Measurements from ENCODE around the gene BRCC3. TPM values are rescaled to one million over a fixed set of nuclear protein-coding genes. Genes with fewer than 3 reads are reported as not detected.
"Not testable (repeated sequence)": the region's sequence is repeated elsewhere in the genome, so short reads cannot be mapped to it uniquely, and the experiment has no call there.

BRCC3 gene
- total and polyA plus RNA-seq, 2 experiments from 2014 or later: 13.4 to 27.2 TPM

DNA sequence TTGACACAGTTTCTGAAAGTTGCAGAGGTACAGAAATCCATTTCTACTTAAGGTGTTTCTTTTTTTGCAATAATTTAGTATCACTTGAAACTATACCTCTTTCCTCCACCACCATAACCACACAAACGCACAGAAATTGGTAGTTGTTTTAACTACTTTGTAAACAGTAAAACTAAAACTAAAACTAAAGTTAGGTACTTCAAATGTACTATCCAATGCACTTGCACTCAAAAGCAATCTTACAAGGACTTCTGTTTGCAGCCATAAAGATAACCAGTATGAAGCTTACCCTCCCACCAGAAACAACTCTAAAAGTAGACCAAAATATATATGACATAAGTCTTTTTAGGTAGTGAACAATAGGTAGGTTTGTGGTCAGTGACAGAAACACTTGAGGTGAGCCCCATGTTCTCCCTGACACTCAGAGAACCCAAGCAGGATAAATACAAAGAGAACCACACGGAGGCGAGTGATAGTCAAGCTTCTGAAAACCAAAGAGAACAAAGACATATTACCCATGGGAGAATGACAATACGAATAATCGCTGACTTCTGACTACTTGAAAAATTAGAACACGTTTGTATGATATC is 72.7 kb downstream of the BRCC3 start:
- H3K4me2 ChIP-seq: no peak overlapping the region

DNA sequence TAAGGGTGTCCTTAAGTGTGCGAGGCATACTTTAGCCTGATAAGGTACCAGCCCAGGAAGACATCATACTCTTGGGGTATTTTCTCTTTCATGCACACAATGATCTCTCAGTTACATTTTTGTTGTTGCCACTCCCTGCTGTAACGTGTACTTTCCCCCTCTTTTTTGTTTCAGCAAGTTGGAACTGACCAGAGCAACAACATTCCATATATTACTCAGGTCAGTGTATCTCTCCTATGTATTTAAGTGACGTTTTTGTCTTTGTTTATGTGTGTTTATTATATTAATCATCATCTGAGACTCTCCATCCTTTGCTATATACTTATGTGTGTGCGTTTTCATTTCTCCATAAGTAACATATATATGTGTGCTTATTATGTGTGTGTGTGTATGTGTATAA is 73.6 kb downstream of the BRCC3 start:
- WGBS (ENCODE audit: low lambda C conversion rate, missing lambda C conversion rate): 51% methylated on average over 4 of the region's 4 CpGs
- Histone ChIP-seq H3K9me2 (replicated peaks; ENCODE audit: insufficient read depth) (no peaks in the 10 kb centered on the region), H3K27ac (no peak overlapping the region), H3K36me3 (replicated peaks; ENCODE audit: insufficient read depth, low read depth) (no peaks in the 10 kb centered on the region), H3K79me2 (no peaks in the 10 kb centered on the region), H3K9me3 (ENCODE audit: low read depth) (no peaks in the 10 kb centered on the region), H3K4me3 (no peak overlapping the region), H3K4me1 (ENCODE audit: insufficient read depth) (no peaks in the 10 kb centered on the region), H2AFZ (no peak overlapping the region), H3K4me2 (no peak overlapping the region), H3K27me3 (no peaks in the 10 kb centered on the region), H4K20me1 (ENCODE audit: insufficient read depth, poor library complexity, severe bottlenecking) (no peaks in the 10 kb centered on the region)
- no peak for DNase-seq (ENCODE audit: low spot score)
- TF ChIP-seq, protein P1, sequence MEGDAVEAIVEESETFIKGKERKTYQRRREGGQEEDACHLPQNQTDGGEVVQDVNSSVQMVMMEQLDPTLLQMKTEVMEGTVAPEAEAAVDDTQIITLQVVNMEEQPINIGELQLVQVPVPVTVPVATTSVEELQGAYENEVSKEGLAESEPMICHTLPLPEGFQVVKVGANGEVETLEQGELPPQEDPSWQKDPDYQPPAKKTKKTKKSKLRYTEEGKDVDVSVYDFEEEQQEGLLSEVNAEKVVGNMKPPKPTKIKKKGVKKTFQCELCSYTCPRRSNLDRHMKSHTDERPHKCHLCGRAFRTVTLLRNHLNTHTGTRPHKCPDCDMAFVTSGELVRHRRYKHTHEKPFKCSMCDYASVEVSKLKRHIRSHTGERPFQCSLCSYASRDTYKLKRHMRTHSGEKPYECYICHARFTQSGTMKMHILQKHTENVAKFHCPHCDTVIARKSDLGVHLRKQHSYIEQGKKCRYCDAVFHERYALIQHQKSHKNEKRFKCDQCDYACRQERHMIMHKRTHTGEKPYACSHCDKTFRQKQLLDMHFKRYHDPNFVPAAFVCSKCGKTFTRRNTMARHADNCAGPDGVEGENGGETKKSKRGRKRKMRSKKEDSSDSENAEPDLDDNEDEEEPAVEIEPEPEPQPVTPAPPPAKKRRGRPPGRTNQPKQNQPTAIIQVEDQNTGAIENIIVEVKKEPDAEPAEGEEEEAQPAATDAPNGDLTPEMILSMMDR (IDR thresholded peaks at IDR 0.05; ENCODE audit: poor library complexity): no peak
- TF ChIP-seq EZH2 (IDR thresholded peaks at IDR 0.05; ENCODE audit: borderline replicate concordance) (no peak), EZH2phosphoT487 (IDR thresholded peaks at IDR 0.05; ENCODE audit: low read depth, severe bottlenecking, unreplicated experiment) (no peak)

More for the DNA sequence above, 72.7 kb downstream of the BRCC3 start:
- Histone ChIP-seq H3K4me3 (no peak overlapping the region), H3K4me1 (ENCODE audit: insufficient read depth) (no peaks in the 10 kb centered on the region), H3K27me3 (no peaks in the 10 kb centered on the region), H4K20me1 (ENCODE audit: insufficient read depth, poor library complexity, severe bottlenecking) (no peaks in the 10 kb centered on the region), H2AFZ (no peak overlapping the region), H3K27ac (no peak overlapping the region), H3K36me3 (replicated peaks; ENCODE audit: insufficient read depth, low read depth) (no peaks in the 10 kb centered on the region), H3K9me2 (replicated peaks; ENCODE audit: insufficient read depth) (no peaks in the 10 kb centered on the region), H3K9me3 (ENCODE audit: low read depth) (no peaks in the 10 kb centered on the region), H3K79me2 (no peaks in the 10 kb centered on the region)
- 65% methylated on average over 6 of the region's 6 CpGs for WGBS (ENCODE audit: low lambda C conversion rate, missing lambda C conversion rate)
- no peak for DNase-seq (ENCODE audit: low spot score)
- TF ChIP-seq EZH2 (IDR thresholded peaks at IDR 0.05; ENCODE audit: borderline replicate concordance) (no peak), EZH2phosphoT487 (IDR thresholded peaks at IDR 0.05; ENCODE audit: low read depth, severe bottlenecking, unreplicated experiment) (no peak)
- TF ChIP-seq, protein P1 (IDR thresholded peaks at IDR 0.05; ENCODE audit: poor library complexity): no peak

DNA sequence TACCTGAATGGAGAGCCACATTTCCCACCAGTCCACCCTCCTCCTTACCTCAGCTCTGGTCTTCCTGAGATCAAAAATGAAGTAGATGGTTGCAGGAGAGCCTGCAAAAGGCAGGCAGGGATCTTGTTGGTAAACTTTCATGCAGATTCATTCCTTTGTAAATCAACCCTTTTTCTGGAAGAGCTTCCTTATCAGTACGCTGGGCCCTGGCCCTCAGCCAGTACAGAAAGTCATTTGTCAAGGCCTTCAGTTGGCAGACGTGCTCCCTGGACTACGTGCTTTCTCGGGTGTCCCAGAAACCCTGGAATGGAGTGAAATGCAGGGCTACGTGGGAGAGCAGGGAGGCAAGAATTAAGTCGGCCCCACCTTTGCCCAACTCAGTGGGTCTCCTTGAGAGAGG is 76.3 kb downstream of the BRCC3 start:
- not testable (repeated sequence) for H3K9me3 ChIP-seq (ENCODE audit: low read depth); DNase-seq (ENCODE audit: low spot score); H3K79me2 ChIP-seq; H3K4me1 ChIP-seq (ENCODE audit: insufficient read depth); H2AFZ ChIP-seq; H3K4me2 ChIP-seq; H3K4me3 ChIP-seq; H3K27ac ChIP-seq; H4K20me1 ChIP-seq (ENCODE audit: insufficient read depth, poor library complexity, severe bottlenecking); H3K36me3 ChIP-seq (replicated peaks; ENCODE audit: insufficient read depth, low read depth); H3K9me2 ChIP-seq (replicated peaks; ENCODE audit: insufficient read depth); H3K27me3 ChIP-seq
- WGBS (ENCODE audit: low lambda C conversion rate, missing lambda C conversion rate): 63% methylated on average over 4 of the region's 6 CpGs

DNA sequence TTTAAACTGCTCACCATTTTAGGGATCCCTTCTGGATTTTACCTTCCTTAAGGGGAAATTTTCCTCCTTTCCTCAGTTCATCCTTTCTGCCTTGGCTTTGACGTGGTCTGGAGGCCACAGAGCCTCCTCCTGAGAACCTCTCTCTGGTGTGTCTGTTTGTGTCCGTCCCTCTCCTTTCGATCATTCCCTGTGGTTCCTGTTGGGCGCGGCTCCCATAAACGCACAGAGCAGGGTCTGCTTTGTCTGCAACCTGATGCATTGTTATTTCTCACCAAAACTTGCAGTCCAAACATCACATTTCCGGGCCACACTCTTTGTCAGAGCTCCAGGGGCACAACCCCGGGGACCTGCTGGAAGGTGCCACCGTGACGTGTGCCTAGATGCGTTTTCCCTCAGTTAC is 76.9 kb downstream of the BRCC3 start:
- H3K9me3 ChIP-seq (ENCODE audit: low read depth); H3K79me2 ChIP-seq; H3K4me3 ChIP-seq; H3K27me3 ChIP-seq; H4K20me1 ChIP-seq (ENCODE audit: insufficient read depth, poor library complexity, severe bottlenecking); H3K36me3 ChIP-seq (replicated peaks; ENCODE audit: insufficient read depth, low read depth); H3K27ac ChIP-seq; H3K4me1 ChIP-seq (ENCODE audit: insufficient read depth); H3K9me2 ChIP-seq (replicated peaks; ENCODE audit: insufficient read depth); H3K4me2 ChIP-seq; DNase-seq (ENCODE audit: low spot score); H2AFZ ChIP-seq: not testable (repeated sequence)
- WGBS (ENCODE audit: low lambda C conversion rate, missing lambda C conversion rate): no CpG with 5 or more reads among the region's 11 CpGs
